ENCODE measurements around the gene ACTR8. TPM values are rescaled to one million over a fixed set of nuclear protein-coding genes. Genes with fewer than 3 reads are reported as not detected.
A peak's percentile ranks its signal among the peaks of the same experiment; 100 is the strongest.

Gene ACTR8
- total RNA-seq, 1 donor from 2014 or later, result 40.1 TPM

DNA sequence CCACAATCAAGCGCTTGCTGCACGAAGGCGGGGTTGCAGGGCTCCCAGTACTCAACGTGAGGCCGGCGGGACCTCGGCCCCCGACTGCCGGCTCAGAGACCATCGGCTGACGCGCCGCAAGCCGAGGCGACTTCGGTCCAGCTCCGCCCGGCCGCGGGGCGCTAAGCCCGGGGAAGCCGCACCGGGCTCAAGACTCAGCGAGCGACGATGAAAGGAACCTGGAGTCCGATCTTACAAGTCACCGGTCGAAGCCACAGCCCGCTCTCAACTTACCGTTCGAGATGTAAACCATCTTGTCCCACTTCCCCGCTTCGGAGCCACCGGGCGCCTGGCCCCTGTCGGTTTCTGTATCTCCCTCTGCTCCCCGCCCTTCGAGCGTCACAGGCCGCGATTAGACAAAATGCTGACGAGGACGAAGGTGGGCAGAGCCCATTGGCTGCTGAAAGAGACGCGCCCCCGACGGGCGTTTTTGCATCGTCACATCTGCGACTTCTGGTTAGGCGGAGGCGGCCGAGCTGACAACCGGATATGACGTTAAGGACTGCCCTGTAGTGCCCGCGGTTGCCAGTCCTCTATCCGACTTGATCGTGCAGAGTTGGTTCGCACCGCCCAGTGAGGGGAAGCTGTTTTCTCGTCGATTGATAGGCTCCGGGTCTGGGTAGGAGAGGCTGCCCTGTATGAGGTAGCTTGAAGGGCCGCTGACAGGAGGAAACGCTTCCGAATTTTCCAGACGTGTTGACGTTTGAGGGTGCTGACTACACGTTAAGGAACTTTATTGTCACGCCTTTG lies 9.7 kb upstream of the ACTR8 start, which contains the start of gene SELENOK:
TSS of gene SELENOK (minus strand) at position 363 of the 789 bp plus-strand sequence.
- Mint-ChIP-seq H3K27me3 (ENCODE audit: unreplicated experiment) (peaks cover 4% of the 10 kb centered on the region), H3K36me3 (ENCODE audit: low read depth, unreplicated experiment) (peaks cover 7% of the 10 kb centered on the region), H3K9me3 (ENCODE audit: unreplicated experiment) (no peaks in the 10 kb centered on the region), H3K27ac (ENCODE audit: unreplicated experiment) (peak within 1 kb of the TSS; percentile 98), H3K4me1 (ENCODE audit: unreplicated experiment) (peaks cover 34% of the 10 kb centered on the region), H3K4me3 (ENCODE audit: unreplicated experiment) (peak within 1 kb of the TSS; percentile 98)
- peak; percentile 95 for DNase-seq (ENCODE audit: low spot score)
- TF ChIP-seq, protein P1, sequence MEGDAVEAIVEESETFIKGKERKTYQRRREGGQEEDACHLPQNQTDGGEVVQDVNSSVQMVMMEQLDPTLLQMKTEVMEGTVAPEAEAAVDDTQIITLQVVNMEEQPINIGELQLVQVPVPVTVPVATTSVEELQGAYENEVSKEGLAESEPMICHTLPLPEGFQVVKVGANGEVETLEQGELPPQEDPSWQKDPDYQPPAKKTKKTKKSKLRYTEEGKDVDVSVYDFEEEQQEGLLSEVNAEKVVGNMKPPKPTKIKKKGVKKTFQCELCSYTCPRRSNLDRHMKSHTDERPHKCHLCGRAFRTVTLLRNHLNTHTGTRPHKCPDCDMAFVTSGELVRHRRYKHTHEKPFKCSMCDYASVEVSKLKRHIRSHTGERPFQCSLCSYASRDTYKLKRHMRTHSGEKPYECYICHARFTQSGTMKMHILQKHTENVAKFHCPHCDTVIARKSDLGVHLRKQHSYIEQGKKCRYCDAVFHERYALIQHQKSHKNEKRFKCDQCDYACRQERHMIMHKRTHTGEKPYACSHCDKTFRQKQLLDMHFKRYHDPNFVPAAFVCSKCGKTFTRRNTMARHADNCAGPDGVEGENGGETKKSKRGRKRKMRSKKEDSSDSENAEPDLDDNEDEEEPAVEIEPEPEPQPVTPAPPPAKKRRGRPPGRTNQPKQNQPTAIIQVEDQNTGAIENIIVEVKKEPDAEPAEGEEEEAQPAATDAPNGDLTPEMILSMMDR (IDR thresholded peaks at IDR 0.05; ENCODE audit: unreplicated experiment), result no peak

DNA sequence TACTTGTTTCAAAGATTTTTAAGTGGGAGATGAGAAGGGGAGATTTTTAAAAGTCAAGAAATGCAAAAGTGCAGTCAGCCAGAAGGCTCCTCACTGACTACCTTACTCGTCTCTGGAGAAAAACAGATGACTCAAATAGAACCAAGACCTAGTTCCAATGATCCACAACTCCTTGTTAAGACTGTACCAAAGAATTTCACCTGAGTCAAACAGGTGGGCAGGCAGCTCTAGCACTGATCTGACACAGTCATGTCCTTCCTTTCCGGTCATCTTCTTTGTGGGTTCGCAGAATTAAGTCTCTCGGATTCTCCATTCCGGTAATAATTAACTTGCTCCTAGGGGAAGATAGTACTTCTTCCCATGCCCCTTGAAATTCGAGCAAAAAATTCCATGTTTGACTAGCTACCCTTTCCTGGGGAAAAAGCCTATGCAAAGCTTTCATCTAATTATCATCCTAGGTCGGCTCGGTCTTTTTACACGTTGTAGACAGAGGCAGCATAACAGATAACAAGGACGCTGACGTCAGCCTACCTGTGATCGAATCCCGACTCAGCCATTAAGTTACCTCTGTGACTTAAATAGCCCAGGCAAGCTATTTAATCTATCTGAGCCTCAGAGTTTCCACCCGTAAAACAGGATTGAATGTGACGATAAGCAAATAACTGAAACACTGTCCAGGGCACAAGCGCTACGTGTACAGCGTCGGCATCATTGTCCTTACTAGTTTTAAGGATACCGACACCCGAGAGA lies 8.9 kb upstream of the ACTR8 start:
- no peak for DNase-seq (ENCODE audit: low spot score)
- TF ChIP-seq, protein P1 (IDR thresholded peaks at IDR 0.05; ENCODE audit: unreplicated experiment), result no peak
- no peaks in the 10 kb centered on the region for H3K9me3 Mint-ChIP-seq (ENCODE audit: unreplicated experiment)
- H3K4me3 Mint-ChIP-seq (ENCODE audit: unreplicated experiment), result peak overlapping the region; percentile 98
- H3K36me3 Mint-ChIP-seq (ENCODE audit: low read depth, unreplicated experiment), result peaks cover 9% of the 10 kb centered on the region
- H3K27ac Mint-ChIP-seq (ENCODE audit: unreplicated experiment), result peak overlapping the region; percentile 88
- peaks cover 4% of the 10 kb centered on the region for H3K27me3 Mint-ChIP-seq (ENCODE audit: unreplicated experiment)
- peaks cover 34% of the 10 kb centered on the region for H3K4me1 Mint-ChIP-seq (ENCODE audit: unreplicated experiment)

DNA sequence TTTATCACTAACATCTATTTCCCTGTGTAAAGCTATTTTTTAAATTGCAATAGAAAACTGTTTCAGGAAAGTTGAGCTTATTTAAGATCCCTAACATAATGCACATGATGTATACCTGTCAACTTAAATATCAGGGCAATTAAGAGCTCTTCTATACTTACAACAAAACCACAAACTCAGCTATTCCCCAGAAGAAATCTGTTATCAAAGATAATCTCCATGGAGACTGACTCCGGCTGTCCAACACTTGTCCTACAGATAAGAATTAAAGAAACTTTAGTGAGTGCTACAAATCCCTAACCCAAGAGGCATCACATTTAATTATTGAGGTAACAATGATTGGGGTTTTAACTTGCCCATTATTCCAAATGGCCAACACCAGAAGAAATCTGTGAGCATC lies 6.3 kb upstream of the ACTR8 start:
- Mint-ChIP-seq H3K27ac (ENCODE audit: unreplicated experiment) (no peak overlapping the region), H3K4me3 (ENCODE audit: unreplicated experiment) (no peak overlapping the region), H3K4me1 (ENCODE audit: unreplicated experiment) (peaks cover 29% of the 10 kb centered on the region), H3K9me3 (ENCODE audit: unreplicated experiment) (no peaks in the 10 kb centered on the region), H3K27me3 (ENCODE audit: unreplicated experiment) (peaks cover 2% of the 10 kb centered on the region), H3K36me3 (ENCODE audit: low read depth, unreplicated experiment) (peaks cover 14% of the 10 kb centered on the region)
- TF ChIP-seq, protein P1 (IDR thresholded peaks at IDR 0.05; ENCODE audit: unreplicated experiment), result no peak
- DNase-seq (ENCODE audit: low spot score), result no peak

DNA sequence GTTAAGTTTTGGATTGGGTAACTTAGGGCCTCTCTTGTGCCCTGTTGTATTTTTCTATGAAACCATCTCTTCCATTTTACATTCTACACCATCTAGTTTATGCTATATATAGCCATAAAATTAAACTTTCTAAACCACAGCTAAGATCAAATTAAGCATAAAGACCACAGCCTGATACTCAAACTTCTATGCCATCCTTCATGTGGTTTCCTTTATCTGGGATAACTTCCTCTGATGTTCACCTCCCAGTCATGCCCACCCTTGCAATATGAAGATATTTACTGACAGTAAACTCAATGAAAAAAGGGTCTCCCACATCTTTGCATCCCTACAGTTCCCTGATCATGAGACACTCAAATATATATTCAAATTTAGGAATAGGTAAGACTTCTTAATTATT lies 5.5 kb upstream of the ACTR8 start:
- no peaks in the 10 kb centered on the region for H3K9me3 Mint-ChIP-seq (ENCODE audit: unreplicated experiment)
- TF ChIP-seq, protein P1 (IDR thresholded peaks at IDR 0.05; ENCODE audit: unreplicated experiment), result no peak
- peaks cover 5% of the 10 kb centered on the region for H3K27me3 Mint-ChIP-seq (ENCODE audit: unreplicated experiment)
- DNase-seq (ENCODE audit: low spot score), result no peak
- H3K4me3 Mint-ChIP-seq (ENCODE audit: unreplicated experiment), result no peak overlapping the region
- H3K4me1 Mint-ChIP-seq (ENCODE audit: unreplicated experiment), result peaks cover 21% of the 10 kb centered on the region
- H3K36me3 Mint-ChIP-seq (ENCODE audit: low read depth, unreplicated experiment), result peaks cover 17% of the 10 kb centered on the region
- peak overlapping the region; percentile 8 for H3K27ac Mint-ChIP-seq (ENCODE audit: unreplicated experiment)

DNA sequence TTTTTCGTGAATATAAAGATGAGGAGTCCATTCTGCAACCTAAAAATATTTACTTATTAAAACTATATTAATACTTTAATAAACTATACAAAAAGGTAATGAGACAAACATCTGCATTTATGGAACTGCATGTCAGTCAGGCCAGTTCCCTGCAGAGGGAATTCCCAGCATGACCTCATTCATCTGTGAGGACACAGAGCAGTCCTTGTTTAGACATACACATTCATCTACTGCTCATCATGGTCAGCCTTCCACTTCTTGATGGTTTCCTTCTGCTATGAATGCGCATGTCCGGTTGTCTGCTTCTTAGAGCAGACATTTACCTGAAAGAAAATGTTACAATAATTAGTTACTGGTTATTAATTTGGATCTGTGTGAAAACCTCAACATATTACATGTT lies 3.3 kb upstream of the ACTR8 start:
- Mint-ChIP-seq H3K27me3 (ENCODE audit: unreplicated experiment) (peaks cover 10% of the 10 kb centered on the region), H3K4me3 (ENCODE audit: unreplicated experiment) (no peak overlapping the region), H3K36me3 (ENCODE audit: low read depth, unreplicated experiment) (peaks cover 21% of the 10 kb centered on the region), H3K9me3 (ENCODE audit: unreplicated experiment) (no peaks in the 10 kb centered on the region), H3K4me1 (ENCODE audit: unreplicated experiment) (peaks cover 21% of the 10 kb centered on the region), H3K27ac (ENCODE audit: unreplicated experiment) (no peak overlapping the region)
- TF ChIP-seq, protein P1 (IDR thresholded peaks at IDR 0.05; ENCODE audit: unreplicated experiment), result no peak
- no peak for DNase-seq (ENCODE audit: low spot score)
